Gastrocnemius medialis (tissue), 4 donors: ENCODE data around the gene ERO1B.

ENCODE experiments used
- POLR2A ChIP-seq, 2 donors: fragments of 450-650 bp; IDR thresholded peaks; one replicate each; pipeline ENCODE4 v1.6.1; 2017; ENCODE audit warnings: antibody characterized with exemption in 2 of 2, mild to moderate bottlenecking in 2 of 2, moderate library complexity in 2 of 2
- TF ChIP-seq, protein P1 (sequence below), 5 experiments: fragments of 450-650 bp in 3 of 5; fragments of 200-600 bp in 2 of 5; sonication (generic) in 2 of 5; IDR thresholded peaks in 4 of 5; conservative IDR thresholded peaks in 1 of 5; 1 replicate in 4 of 5; 2 replicates in 1 of 5; pipeline ENCODE4 v1.5.1; 2016 to 2019; ENCODE audit warnings: antibody characterized with exemption in 5 of 5, mild to moderate bottlenecking in 3 of 5, moderate library complexity in 3 of 5

DNA sequence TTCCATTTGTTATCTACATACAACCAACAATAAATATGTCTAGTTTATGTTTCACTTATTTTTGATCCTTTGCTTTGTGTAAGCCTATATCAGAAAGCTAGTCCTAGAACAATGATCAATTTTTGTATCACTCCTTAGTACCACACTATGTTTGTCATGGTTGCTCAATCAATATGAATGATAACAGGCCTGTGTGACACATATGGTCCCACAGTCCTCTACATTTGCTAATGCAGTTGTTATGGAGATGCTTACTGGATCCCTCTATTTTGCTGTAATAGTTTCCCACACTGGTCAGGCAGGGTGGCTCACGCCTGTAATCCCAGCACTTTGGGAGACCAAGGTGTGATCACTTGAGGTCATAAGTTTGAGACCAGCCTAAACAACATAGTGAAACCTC lies 59.1 kb downstream of the ERO1B start:
- TF ChIP-seq, protein P1, sequence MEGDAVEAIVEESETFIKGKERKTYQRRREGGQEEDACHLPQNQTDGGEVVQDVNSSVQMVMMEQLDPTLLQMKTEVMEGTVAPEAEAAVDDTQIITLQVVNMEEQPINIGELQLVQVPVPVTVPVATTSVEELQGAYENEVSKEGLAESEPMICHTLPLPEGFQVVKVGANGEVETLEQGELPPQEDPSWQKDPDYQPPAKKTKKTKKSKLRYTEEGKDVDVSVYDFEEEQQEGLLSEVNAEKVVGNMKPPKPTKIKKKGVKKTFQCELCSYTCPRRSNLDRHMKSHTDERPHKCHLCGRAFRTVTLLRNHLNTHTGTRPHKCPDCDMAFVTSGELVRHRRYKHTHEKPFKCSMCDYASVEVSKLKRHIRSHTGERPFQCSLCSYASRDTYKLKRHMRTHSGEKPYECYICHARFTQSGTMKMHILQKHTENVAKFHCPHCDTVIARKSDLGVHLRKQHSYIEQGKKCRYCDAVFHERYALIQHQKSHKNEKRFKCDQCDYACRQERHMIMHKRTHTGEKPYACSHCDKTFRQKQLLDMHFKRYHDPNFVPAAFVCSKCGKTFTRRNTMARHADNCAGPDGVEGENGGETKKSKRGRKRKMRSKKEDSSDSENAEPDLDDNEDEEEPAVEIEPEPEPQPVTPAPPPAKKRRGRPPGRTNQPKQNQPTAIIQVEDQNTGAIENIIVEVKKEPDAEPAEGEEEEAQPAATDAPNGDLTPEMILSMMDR (IDR thresholded peaks at IDR 0.05 in 4 of 5, conservative IDR thresholded peaks at IDR 0.05 in 1 of 5), result no peak
- no peak for TF ChIP-seq POLR2A (IDR thresholded peaks at IDR 0.05)
